HepG2 (cell line): ENCODE results near the gene SPATS2. TPM values are rescaled to one million over a fixed set of nuclear protein-coding genes. Genes with fewer than 3 reads are reported as not detected.

ENCODE experiments used
- AHR ChIP-seq: IDR thresholded peaks from 2 replicates; pipeline ENCODE4 v1.6.1; 2018; ENCODE audit warnings: missing genetic modification reagents, missing compliant biosample characterization
- ETV5 ChIP-seq: IDR thresholded peaks from 2 replicates; pipeline ENCODE4 v1.6.1; 2018; ENCODE audit warnings: missing biosample characterization, missing genetic modification reagents, inconsistent platforms, borderline replicate concordance
- FOXK2 ChIP-seq: fragments of 450-650 bp; IDR thresholded peaks from 2 replicates; pipeline ENCODE4 v1.6.1; 2016
- HMGXB4 ChIP-seq, 2 experiments: sonication (generic) in 1 of 2; formaldehyde crosslinking in 1 of 2; IDR thresholded peaks; 2 replicates each; pipeline versions ENCODE4 v1.4.0 to v1.6.1; 2018 to 2020; ENCODE audit warnings: missing genetic modification reagents in 2 of 2, borderline replicate concordance in 1 of 2, low read depth in 1 of 2, mild to moderate bottlenecking in 1 of 2, missing biosample characterization in 1 of 2
- HOMEZ ChIP-seq: IDR thresholded peaks from 2 replicates; pipeline ENCODE4 v1.6.1; 2016; ENCODE audit warnings: low read depth
- JUND ChIP-seq: sonication (generic); formaldehyde crosslinking; IDR thresholded peaks from 2 replicates; pipeline ENCODE4 v1.8.0; 2022; ENCODE audit warnings: mild to moderate bottlenecking, missing genetic modification reagents
- MEIS1 ChIP-seq: sonication (generic); formaldehyde crosslinking; IDR thresholded peaks from 2 replicates; pipeline ENCODE4 v1.9.0; 2021; ENCODE audit warnings: mild to moderate bottlenecking, missing genetic modification reagents, moderate library complexity, borderline replicate concordance
- PLRG1 ChIP-seq: fragments of 450-650 bp; conservative IDR thresholded peaks from 2 replicates; pipeline ENCODE4 v1.6.1; 2016
- RBM39 ChIP-seq: fragments of 200-400 bp; formaldehyde crosslinking; IDR thresholded peaks from one replicate; pipeline ENCODE4 v1.6.1; 2018; ENCODE audit warnings: antibody characterized with exemption, mild to moderate bottlenecking, low read depth, low read length; ENCODE audit not compliant: poor library complexity, severe bottlenecking
- SIX4 ChIP-seq: sonication (generic); formaldehyde crosslinking; IDR thresholded peaks from 2 replicates; pipeline ENCODE4 v1.4.0; 2020; ENCODE audit warnings: missing genetic modification reagents
- ZNF24 ChIP-seq: fragments of 450-650 bp; IDR thresholded peaks from 2 replicates; pipeline ENCODE4 v1.6.1; 2017; ENCODE audit warnings: antibody characterized with exemption, mild to moderate bottlenecking
- ZNF260 ChIP-seq: sonication (generic); formaldehyde crosslinking; IDR thresholded peaks from 2 replicates; pipeline ENCODE4 v1.4.0; 2020; ENCODE audit warnings: missing genetic modification reagents, low read depth, mild to moderate bottlenecking, borderline replicate concordance
- ZNF367 ChIP-seq: sonication (generic); formaldehyde crosslinking; IDR thresholded peaks from 2 replicates; pipeline ENCODE4 v1.4.0; 2020; ENCODE audit warnings: missing genetic modification reagents, borderline replicate concordance
- ZNF614 ChIP-seq: IDR thresholded peaks from 2 replicates; pipeline ENCODE4 v1.6.1; 2018; ENCODE audit warnings: missing biosample characterization, missing genetic modification reagents, inconsistent platforms, borderline replicate concordance
- ZNF644 ChIP-seq: IDR thresholded peaks from 2 replicates; pipeline ENCODE4 v1.6.1; 2016; ENCODE audit warnings: low read depth
- polyA plus RNA-seq, 8 experiments: library from polyadenylated mRNA; depleted of rRNA in 3 of 8; stranded (reverse) in 7 of 8; unstranded in 1 of 8; fragments of >200 nt; fragmentation: Illumina TruSeq in 4 of 8; extraction: Trizol in 4 of 8; gene quantifications; 2 replicates each; pipeline versions ENCODE4 v1.2.1 to v1.2.3, GENCODE V29; 2011 to 2016; ENCODE audit warnings: low read depth in 4 of 8, missing spikeins in 1 of 8, mixed read lengths in 1 of 8; ENCODE audit not compliant: insufficient read depth in 1 of 8
- total RNA-seq, 5 experiments: library from RNA; depleted of rRNA; stranded (reverse); fragments of >200 nt; fragmentation: Illumina TruSeq; extraction: Trizol; gene quantifications; 2 replicates each; pipeline ENCODE4 v1.2.3, GENCODE V29; 2016; ENCODE audit warnings: low read depth in 1 of 5
- TF ChIP-seq, protein P1 (sequence below), 2 experiments: sonication (generic) in 1 of 2; formaldehyde crosslinking in 1 of 2; IDR thresholded peaks; 2 replicates each; pipeline versions ENCODE4 v1.6.1 to v1.9.0; 2014 to 2022; ENCODE audit warnings: antibody characterized with exemption in 1 of 2, borderline replicate concordance in 1 of 2, inconsistent platforms in 1 of 2, low read depth in 1 of 2, missing genetic modification reagents in 1 of 2
- TF ChIP-seq, protein P2 (sequence below): sonication (generic); formaldehyde crosslinking; IDR thresholded peaks from 2 replicates; pipeline ENCODE4 v1.5.0; 2020; ENCODE audit warnings: mild to moderate bottlenecking, missing genetic modification reagents, moderate library complexity

The SPATS2 gene
- total and polyA plus RNA-seq, 2 of the 13 experiments (the other 11 are each of a cell fraction or from before 2014, with no cell fraction given) = 19.3 to 28.1 TPM

DNA sequence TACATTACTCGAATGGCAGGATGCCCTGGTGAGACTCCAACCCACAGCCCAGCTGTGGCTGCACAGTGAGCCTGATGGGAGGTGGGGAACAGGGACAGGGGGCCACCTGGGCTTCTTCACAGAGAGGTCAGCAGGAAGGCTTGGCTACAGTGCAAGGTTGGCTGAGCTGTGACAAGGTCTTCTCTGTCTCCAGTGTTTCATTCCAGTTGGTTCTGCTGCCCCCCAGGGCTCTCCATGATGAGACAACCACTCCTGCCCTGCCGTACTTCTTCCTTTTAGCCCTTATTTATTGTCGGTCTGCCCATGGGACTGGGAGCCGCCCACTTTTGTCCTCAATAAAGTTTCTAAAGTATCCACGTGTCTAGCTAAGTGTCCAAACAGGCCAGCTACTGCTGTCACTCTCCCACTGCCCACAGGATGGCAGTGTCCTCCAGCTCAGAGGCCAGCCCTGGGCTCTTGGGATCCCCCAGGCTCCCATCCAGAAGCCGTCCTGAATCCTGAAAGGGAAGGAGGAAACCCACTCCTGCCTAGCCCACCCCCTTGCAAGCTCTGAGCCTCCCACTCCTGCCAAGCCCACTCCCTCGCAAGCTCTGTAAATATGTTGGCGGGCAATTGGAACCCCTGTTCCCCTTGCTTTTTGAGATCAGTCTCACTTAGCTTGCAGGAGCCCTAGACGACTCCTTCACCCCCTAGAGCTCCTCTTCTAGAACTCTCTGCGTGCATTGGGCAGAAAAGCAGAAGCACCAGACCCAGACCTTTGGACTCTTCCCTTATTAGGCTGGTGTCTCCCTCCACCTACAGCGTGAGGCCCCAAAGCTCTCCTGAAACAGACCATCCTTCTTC, 35.7 kb upstream of the SPATS2 start (continued):
- TF ChIP-seq, protein P1, sequence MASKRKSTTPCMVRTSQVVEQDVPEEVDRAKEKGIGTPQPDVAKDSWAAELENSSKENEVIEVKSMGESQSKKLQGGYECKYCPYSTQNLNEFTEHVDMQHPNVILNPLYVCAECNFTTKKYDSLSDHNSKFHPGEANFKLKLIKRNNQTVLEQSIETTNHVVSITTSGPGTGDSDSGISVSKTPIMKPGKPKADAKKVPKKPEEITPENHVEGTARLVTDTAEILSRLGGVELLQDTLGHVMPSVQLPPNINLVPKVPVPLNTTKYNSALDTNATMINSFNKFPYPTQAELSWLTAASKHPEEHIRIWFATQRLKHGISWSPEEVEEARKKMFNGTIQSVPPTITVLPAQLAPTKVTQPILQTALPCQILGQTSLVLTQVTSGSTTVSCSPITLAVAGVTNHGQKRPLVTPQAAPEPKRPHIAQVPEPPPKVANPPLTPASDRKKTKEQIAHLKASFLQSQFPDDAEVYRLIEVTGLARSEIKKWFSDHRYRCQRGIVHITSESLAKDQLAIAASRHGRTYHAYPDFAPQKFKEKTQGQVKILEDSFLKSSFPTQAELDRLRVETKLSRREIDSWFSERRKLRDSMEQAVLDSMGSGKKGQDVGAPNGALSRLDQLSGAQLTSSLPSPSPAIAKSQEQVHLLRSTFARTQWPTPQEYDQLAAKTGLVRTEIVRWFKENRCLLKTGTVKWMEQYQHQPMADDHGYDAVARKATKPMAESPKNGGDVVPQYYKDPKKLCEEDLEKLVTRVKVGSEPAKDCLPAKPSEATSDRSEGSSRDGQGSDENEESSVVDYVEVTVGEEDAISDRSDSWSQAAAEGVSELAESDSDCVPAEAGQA (IDR thresholded peaks at IDR 0.05; ENCODE audit: low read depth) = no peak
- TF ChIP-seq, protein P1 (CRISPR knock-in tag; IDR thresholded peaks at IDR 0.05; ENCODE audit: borderline replicate concordance) = no peak
- TF ChIP-seq HMGXB4 (CRISPR knock-in tag; IDR thresholded peaks at IDR 0.05; ENCODE audit: borderline replicate concordance in 1 of 2, low read depth in 1 of 2) (0 out of 4 replicates have a peak, but pooled peaks of 1 of the 2 experiments have one; percentile 30), SIX4 (no peak), RBM39 (peak; percentile 64), ZNF24 (no peak), ZNF367 (CRISPR knock-in tag) (no peak), AHR (CRISPR knock-in tag) (0 out of 2 replicates have a peak, but pooled peaks have one; percentile 52), ETV5 (CRISPR knock-in tag) (no peak), HOMEZ (CRISPR knock-in tag) (no peak), JUND (CRISPR knock-in tag) (no peak), ZNF644 (no peak), MEIS1 (CRISPR knock-in tag) (no peak), ZNF260 (CRISPR knock-in tag) (no peak), ZNF614 (CRISPR knock-in tag) (no peak), PLRG1 (no peak), FOXK2 (no peak)
- TF ChIP-seq, protein P2, sequence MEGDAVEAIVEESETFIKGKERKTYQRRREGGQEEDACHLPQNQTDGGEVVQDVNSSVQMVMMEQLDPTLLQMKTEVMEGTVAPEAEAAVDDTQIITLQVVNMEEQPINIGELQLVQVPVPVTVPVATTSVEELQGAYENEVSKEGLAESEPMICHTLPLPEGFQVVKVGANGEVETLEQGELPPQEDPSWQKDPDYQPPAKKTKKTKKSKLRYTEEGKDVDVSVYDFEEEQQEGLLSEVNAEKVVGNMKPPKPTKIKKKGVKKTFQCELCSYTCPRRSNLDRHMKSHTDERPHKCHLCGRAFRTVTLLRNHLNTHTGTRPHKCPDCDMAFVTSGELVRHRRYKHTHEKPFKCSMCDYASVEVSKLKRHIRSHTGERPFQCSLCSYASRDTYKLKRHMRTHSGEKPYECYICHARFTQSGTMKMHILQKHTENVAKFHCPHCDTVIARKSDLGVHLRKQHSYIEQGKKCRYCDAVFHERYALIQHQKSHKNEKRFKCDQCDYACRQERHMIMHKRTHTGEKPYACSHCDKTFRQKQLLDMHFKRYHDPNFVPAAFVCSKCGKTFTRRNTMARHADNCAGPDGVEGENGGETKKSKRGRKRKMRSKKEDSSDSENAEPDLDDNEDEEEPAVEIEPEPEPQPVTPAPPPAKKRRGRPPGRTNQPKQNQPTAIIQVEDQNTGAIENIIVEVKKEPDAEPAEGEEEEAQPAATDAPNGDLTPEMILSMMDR (CRISPR knock-in tag) = peak; percentile 88
